WTC11 (cell line): ENCODE results near the gene HTRA1.

Experiments
- CTCF ChIP-seq: fragments of 200-600 bp; IDR thresholded peaks from 2 replicates; pipeline ENCODE4 v1.8.0; 2022; ENCODE audit warnings: antibody characterized with exemption
- ETV6 ChIP-seq: sonication (generic); formaldehyde crosslinking; IDR thresholded peaks from 2 replicates; pipeline ENCODE4 v1.8.1; 2022; ENCODE audit warnings: mild to moderate bottlenecking, missing genetic modification reagents
- ZNF232 ChIP-seq: sonication (generic); formaldehyde crosslinking; IDR thresholded peaks from 2 replicates; pipeline ENCODE4 v1.8.0; 2022; ENCODE audit warnings: mild to moderate bottlenecking, missing genetic modification reagents

DNA sequence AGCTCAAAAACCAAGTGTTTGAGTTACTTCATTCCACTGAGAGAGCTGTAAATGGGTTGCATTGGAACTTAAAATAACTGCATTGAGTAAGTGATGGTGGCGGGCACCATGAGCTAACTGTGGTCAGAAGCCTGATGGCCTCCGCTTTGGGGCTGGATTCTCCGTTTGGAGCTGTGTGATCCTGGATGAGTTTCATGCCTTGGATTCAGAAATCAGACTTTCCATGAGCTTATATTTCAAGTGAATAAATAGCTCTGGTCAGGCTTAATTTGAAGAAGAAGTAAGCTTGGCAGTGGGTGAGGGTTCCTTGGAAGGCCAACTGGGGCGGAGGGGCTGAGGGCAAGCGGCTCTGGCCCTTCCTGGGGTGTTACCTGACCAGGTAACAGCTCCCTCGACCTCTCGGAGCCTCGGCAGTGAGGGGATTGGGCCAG is 5.6 kb downstream of the HTRA1 start:
- no peak for TF ChIP-seq ZNF232 (CRISPR knock-in tag)
- TF ChIP-seq CTCF, result no peak
- no peak for TF ChIP-seq ETV6
